Peyer's patch (tissue), 4 donors: ENCODE results near the gene LAMC1.

Experiments used
- CTCF ChIP-seq, 6 experiments: fragments of 450-650 bp in 4 of 6; fragments of 200-600 bp in 2 of 6; sonication (generic) in 1 of 6; IDR thresholded peaks; one replicate each; pipeline ENCODE4 v1.5.1; 2017 to 2019; ENCODE audit warnings: antibody characterized with exemption in 6 of 6, mild to moderate bottlenecking in 3 of 6, moderate library complexity in 1 of 6
- POLR2A ChIP-seq, 2 donors: fragments of 450-650 bp; IDR thresholded peaks; one replicate each; pipeline ENCODE4 v1.5.1; 2017; ENCODE audit warnings: antibody characterized with exemption in 2 of 2, mild to moderate bottlenecking in 2 of 2, moderate library complexity in 2 of 2

GRCh38 chr1:183061194-183061593, 38.0 kb downstream of the LAMC1 start:
- TF ChIP-seq CTCF (IDR thresholded peaks at IDR 0.05) = no peak
- TF ChIP-seq POLR2A (IDR thresholded peaks at IDR 0.05) = no peak
